IMR-90 (cell line): ENCODE measurements around the gene STRA8. TPM values are rescaled to one million over a fixed set of nuclear protein-coding genes. Genes with fewer than 3 reads are reported as not detected.

ENCODE experiments used
- BHLHE40 ChIP-seq: fragments of 150-350 bp; IDR thresholded peaks from 2 replicates; pipeline ENCODE4 v1.6.1; 2016; ENCODE audit warnings: mild to moderate bottlenecking, low read depth, low read length
- MAZ ChIP-seq: IDR thresholded peaks from 2 replicates; pipeline ENCODE4 v1.6.1; 2012; ENCODE audit warnings: low read depth, mild to moderate bottlenecking, low read length, improper control_type of control experiment, moderate library complexity, borderline replicate concordance
- polyA plus RNA-seq, 3 experiments: library from polyadenylated mRNA; depleted of rRNA; stranded (reverse); fragments of >200 nt; gene quantifications; 2 replicates each; pipeline ENCODE4 v1.2.3, GENCODE V29; 2012; ENCODE audit warnings: low replicate concordance in 1 of 3
- total RNA-seq: library from RNA; depleted of rRNA; stranded (reverse); fragments of >200 nt; gene quantifications from 2 replicates; pipeline ENCODE4 v1.2.3, GENCODE V29; 2012
- TF ChIP-seq, protein P1 (sequence below): conservative IDR thresholded peaks from 2 replicates; pipeline ENCODE4 v1.5.1; 2012; ENCODE audit warnings: mild to moderate bottlenecking, low read depth, low read length, improper control_type of control experiment

Gene STRA8
- total and polyA plus RNA-seq, 2 of the 4 experiments (the other 2 are of a cell fraction), result not detected

DNA sequence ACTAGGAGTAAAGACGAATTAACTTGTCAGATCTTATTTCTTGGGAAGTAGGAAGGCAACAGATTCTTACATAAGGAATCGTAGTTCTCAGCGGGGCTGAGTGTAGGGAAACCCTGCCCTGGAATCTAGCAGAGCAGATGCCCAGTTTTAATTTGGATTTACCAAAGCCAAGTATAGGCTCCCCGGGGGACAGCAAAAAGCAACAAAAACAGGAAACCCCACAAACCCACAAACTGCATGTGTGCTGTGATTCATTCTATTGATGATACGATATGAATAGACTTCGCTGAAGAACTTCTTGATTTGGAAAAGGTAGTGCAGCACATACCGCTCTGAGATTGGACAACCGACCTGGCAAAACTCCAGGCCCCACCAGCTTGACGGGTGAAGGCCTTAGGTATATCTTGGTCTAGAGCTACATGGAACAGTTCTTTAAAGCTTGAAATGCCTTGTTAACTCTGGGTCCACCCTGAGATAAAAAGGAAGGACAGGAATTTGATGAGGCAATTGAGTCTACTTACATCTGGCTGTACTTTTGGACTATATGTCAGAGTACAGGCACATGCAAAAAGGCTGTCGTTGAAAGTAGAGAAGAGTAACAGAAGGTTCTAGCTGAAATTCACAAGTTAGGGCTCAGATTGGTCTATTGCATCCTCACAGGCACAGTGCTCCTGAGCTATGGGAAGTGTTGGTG is 49.1 kb downstream of the STRA8 start (continued):
- TF ChIP-seq, protein P1, sequence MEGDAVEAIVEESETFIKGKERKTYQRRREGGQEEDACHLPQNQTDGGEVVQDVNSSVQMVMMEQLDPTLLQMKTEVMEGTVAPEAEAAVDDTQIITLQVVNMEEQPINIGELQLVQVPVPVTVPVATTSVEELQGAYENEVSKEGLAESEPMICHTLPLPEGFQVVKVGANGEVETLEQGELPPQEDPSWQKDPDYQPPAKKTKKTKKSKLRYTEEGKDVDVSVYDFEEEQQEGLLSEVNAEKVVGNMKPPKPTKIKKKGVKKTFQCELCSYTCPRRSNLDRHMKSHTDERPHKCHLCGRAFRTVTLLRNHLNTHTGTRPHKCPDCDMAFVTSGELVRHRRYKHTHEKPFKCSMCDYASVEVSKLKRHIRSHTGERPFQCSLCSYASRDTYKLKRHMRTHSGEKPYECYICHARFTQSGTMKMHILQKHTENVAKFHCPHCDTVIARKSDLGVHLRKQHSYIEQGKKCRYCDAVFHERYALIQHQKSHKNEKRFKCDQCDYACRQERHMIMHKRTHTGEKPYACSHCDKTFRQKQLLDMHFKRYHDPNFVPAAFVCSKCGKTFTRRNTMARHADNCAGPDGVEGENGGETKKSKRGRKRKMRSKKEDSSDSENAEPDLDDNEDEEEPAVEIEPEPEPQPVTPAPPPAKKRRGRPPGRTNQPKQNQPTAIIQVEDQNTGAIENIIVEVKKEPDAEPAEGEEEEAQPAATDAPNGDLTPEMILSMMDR, result no peak
- TF ChIP-seq BHLHE40 (no peak), MAZ (no peak)
